Measurements from ENCODE around the gene KRTAP5-9.

Gene KRTAP5-9

GRCh38 chr11:71548120-71548519, at the start of gene KRTAP5-9:
Gene KRTAP5-9 (plus strand): TSS chr11:71548420. CDS start chr11:71548658, 238 bp downstream.
- no peak for TF ChIP-seq RARB (CRISPR knock-in tag; IDR thresholded peaks at IDR 0.05)
- ATAC-seq: no peak

- peak; percentile 56; the same call in 2 of the 3 replicates for ATAC-seq
- TF ChIP-seq, protein P1, sequence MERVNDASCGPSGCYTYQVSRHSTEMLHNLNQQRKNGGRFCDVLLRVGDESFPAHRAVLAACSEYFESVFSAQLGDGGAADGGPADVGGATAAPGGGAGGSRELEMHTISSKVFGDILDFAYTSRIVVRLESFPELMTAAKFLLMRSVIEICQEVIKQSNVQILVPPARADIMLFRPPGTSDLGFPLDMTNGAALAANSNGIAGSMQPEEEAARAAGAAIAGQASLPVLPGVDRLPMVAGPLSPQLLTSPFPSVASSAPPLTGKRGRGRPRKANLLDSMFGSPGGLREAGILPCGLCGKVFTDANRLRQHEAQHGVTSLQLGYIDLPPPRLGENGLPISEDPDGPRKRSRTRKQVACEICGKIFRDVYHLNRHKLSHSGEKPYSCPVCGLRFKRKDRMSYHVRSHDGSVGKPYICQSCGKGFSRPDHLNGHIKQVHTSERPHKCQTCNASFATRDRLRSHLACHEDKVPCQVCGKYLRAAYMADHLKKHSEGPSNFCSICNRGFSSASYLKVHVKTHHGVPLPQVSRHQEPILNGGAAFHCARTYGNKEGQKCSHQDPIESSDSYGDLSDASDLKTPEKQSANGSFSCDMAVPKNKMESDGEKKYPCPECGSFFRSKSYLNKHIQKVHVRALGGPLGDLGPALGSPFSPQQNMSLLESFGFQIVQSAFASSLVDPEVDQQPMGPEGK (CRISPR knock-in tag; IDR thresholded peaks at IDR 0.05; ENCODE audit: borderline replicate concordance): no peak
- TF ChIP-seq TOX (CRISPR knock-in tag; IDR thresholded peaks at IDR 0.05; ENCODE audit: borderline replicate concordance): no peak
- TF ChIP-seq ZNF8 (CRISPR knock-in tag; IDR thresholded peaks at IDR 0.05): no peak
- TF ChIP-seq TCF4 (CRISPR knock-in tag; IDR thresholded peaks at IDR 0.05; ENCODE audit: borderline replicate concordance): 0 out of 2 replicates have a peak, but pooled peaks have one; percentile 27
- TF ChIP-seq ESRRG (CRISPR knock-in tag; IDR thresholded peaks at IDR 0.05): no peak
- no peak for TF ChIP-seq CREB5 (CRISPR knock-in tag; IDR thresholded peaks at IDR 0.05; ENCODE audit: low read depth)
Observed at GRCh38 chr11:71499125-71499524, 49.1 kb upstream of the KRTAP5-9 start.

- no peak for ATAC-seq
- TF ChIP-seq ARNTL (CRISPR knock-in tag; IDR thresholded peaks at IDR 0.05; ENCODE audit: borderline replicate concordance, low read depth): no peak
- TF ChIP-seq ESRRG (CRISPR knock-in tag; IDR thresholded peaks at IDR 0.05): no peak
- TF ChIP-seq SNAI2 (CRISPR knock-in tag; IDR thresholded peaks at IDR 0.05): no peak
- no peak for TF ChIP-seq ZNF8 (CRISPR knock-in tag; IDR thresholded peaks at IDR 0.05)
- no peak for TF ChIP-seq CREB5 (CRISPR knock-in tag; IDR thresholded peaks at IDR 0.05; ENCODE audit: low read depth)
- TF ChIP-seq ZNF565 (CRISPR knock-in tag; conservative IDR thresholded peaks at IDR 0.05; ENCODE audit: low read depth): no peak
- no peak for TF ChIP-seq CSDC2 (CRISPR knock-in tag; IDR thresholded peaks at IDR 0.05)
- TF ChIP-seq ZC3H10 (CRISPR knock-in tag; IDR thresholded peaks at IDR 0.05): no peak
- no peak for TF ChIP-seq ZFP3 (CRISPR knock-in tag; IDR thresholded peaks at IDR 0.05)
Observed at GRCh38 chr11:71499546-71499945, 48.7 kb upstream of the KRTAP5-9 start.

GRCh38 chr11:71500601-71501021, 47.6 kb upstream of the KRTAP5-9 start:
- no peak for ATAC-seq
- TF ChIP-seq ZNF70 (CRISPR knock-in tag; IDR thresholded peaks at IDR 0.05) (no peak), BACH2 (CRISPR knock-in tag; IDR thresholded peaks at IDR 0.05; ENCODE audit: borderline replicate concordance) (no peak), TCF4 (CRISPR knock-in tag; IDR thresholded peaks at IDR 0.05; ENCODE audit: borderline replicate concordance) (no peak), ESRRG (CRISPR knock-in tag; IDR thresholded peaks at IDR 0.05) (no peak), ZFP30 (CRISPR knock-in tag; IDR thresholded peaks at IDR 0.05) (no peak), ARNTL (CRISPR knock-in tag; IDR thresholded peaks at IDR 0.05; ENCODE audit: borderline replicate concordance, low read depth) (no peak), GLIS3 (CRISPR knock-in tag; IDR thresholded peaks at IDR 0.05) (no peak), ZFP3 (CRISPR knock-in tag; IDR thresholded peaks at IDR 0.05) (no peak), CSDC2 (CRISPR knock-in tag; IDR thresholded peaks at IDR 0.05) (no peak)

DNA sequence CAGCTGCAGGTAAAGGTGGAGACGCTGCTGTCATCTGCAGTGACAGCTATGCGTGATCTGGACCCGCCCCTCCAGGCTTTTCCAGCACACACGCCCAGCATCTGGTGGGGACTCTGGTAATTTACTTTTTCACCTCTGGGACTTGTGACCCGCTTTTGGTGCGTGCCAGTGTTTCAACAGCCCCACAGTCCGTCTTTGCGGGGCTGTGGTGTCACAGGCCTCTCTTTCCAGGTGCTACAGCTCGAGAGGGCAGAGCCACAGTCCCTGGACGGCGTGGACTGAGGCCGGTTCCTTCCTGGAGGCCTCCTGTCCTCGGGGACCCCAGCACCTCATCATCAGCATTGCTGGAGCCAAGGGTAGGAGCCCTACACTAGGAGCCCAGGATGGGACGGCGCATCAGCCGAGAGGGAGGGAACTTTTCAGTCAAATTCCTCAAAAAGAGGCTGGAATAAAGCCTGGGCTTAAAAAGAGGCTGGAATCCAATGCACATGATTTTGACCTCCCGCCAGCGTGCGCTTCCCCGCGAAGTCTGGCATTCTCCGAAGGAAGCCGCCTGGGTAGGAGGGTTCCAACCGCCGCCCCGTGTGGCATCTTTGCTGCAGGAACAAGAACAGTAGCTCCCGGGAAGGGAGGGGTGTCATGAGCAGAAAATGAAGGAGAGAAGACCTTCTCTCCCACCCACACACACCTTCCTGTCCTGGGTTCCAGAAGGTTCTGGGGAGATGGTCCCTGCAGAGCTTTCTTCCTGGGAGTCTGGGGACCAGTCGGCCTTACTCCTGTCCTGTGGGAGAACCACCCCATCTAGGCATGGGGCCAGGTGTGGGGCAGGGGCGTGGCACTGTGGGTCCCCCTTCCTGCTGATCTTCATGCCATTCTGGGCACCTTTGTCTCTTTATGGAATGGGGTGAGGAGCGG, 46.9 kb upstream of the KRTAP5-9 start:
- TF ChIP-seq ISL1 (CRISPR knock-in tag; IDR thresholded peaks at IDR 0.05) (no peak), CREB5 (CRISPR knock-in tag; IDR thresholded peaks at IDR 0.05; ENCODE audit: low read depth) (no peak), ZNF565 (CRISPR knock-in tag; conservative IDR thresholded peaks at IDR 0.05; ENCODE audit: low read depth) (no peak)
- ATAC-seq: no peak
